Measurements from ENCODE around the gene EPB41. TPM values are rescaled to one million over a fixed set of nuclear protein-coding genes. Genes with fewer than 3 reads are reported as not detected.

Gene EPB41
- total and polyA plus RNA-seq, 2 of the 8 experiments (the other 6 are each of a cell fraction or from before 2014, with no cell fraction given), result 36.7 to 109 TPM

DNA sequence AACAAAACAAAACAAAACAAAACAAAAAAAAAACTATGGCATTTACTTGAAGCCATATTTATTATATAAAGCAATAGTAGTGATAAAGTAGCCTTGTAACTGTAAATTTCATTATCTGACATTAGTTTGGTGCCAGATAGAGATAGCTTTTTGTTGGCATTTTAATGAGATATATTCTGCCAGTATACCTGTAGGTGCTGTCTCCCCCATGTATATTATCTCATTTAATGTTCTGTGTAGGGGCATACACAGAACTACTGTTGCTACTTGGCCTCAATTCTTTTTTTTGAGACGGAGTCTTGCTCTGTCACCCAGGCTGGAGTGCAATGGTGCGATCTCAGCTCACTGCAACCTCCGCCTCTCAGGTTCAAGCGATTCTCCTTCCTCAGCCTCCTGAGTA lies 141.9 kb downstream of the EPB41 start:
- Histone ChIP-seq H3K79me2 (ENCODE audit: control insufficient read depth in 1 of 2, insufficient read depth in 2 of 2, low read length in 2 of 2) (no peaks in the 10 kb centered on the region), H3K4ac (replicated peaks; ENCODE audit: insufficient read length, low read depth, low read length) (no peak overlapping the region), H4K8ac (ENCODE audit: extremely low read depth, insufficient read depth, low read length) (no peak overlapping the region), H2BK5ac (ENCODE audit: low read depth, low read length) (no peak overlapping the region), H3K9me3 (ENCODE audit: insufficient read depth in 2 of 2, low read depth in 1 of 2, low read length in 1 of 2) (no peaks in the 10 kb centered on the region), H3K36me3 (ENCODE audit: control insufficient read depth in 2 of 4, insufficient read depth in 4 of 4, low read length in 3 of 4) (peaks cover 0 to 8% (median 0%) of the 10 kb centered on the region in 4 experiments; a peak in 2 of 8 replicates), H3K18ac (ENCODE audit: extremely low read depth, low read length) (no peak overlapping the region), H3K27ac (ENCODE audit: low read depth, low read length) (no peak overlapping the region), H3K14ac (ENCODE audit: insufficient read length) (no peak overlapping the region), H3K79me1 (ENCODE audit: low read depth, low read length) (no peaks in the 10 kb centered on the region), H3K9ac (replicated peaks in 1 of 4; ENCODE audit: extremely low read depth in 1 of 4, low read depth in 3 of 4, low read length in 3 of 4) (no peak overlapping the region), H2BK12ac (ENCODE audit: low read depth, low read length) (no peak overlapping the region), H3K23ac (ENCODE audit: insufficient read length) (no peak overlapping the region), H3K56ac (replicated peaks; ENCODE audit: insufficient read length, low read depth, low read length) (no peak overlapping the region), H2AK5ac (ENCODE audit: low read depth, low read length) (no peak overlapping the region), H2BK20ac (ENCODE audit: low read length) (no peak overlapping the region), H3K4me3 (ENCODE audit: extremely low read depth in 1 of 4, insufficient read depth in 2 of 4, low read depth in 3 of 4, low read length in 4 of 4) (no peak overlapping the region), H4K5ac (ENCODE audit: insufficient read length, low read depth, low read length) (no peak overlapping the region), H2AFZ (ENCODE audit: low read length) (no peak overlapping the region), H3K23me2 (ENCODE audit: low read depth, low read length) (no peaks in the 10 kb centered on the region), H4K91ac (replicated peaks; ENCODE audit: insufficient read length, low read length) (no peak overlapping the region), H3K27me3 (replicated peaks in 1 of 4; ENCODE audit: control insufficient read depth in 3 of 4, extremely low read depth in 1 of 4, insufficient read depth in 3 of 4, low read length in 3 of 4) (no peaks in the 10 kb centered on the region), H3K4me1 (replicated peaks in 1 of 4; ENCODE audit: control insufficient read depth in 3 of 4, insufficient read depth in 4 of 4, low read length in 3 of 4) (no peaks in the 10 kb centered on the region), H2BK15ac (ENCODE audit: low read length) (no peak overlapping the region), H2BK120ac (replicated peaks; ENCODE audit: low read depth, low read length) (no peak overlapping the region), H3K4me2 (ENCODE audit: insufficient read depth in 1 of 2, low read depth in 2 of 2, low read length in 2 of 2) (no peak overlapping the region), H4K20me1 (replicated peaks in 1 of 2; ENCODE audit: control insufficient read depth in 1 of 2, insufficient read depth in 2 of 2, low read length in 2 of 2) (no peaks in the 10 kb centered on the region)
- WGBS, 2 experiments (ENCODE audit: extremely low coverage in 1 of 2, insufficient coverage in 1 of 2, insufficient read length in 1 of 2, insufficient replicate concordance in 2 of 2, low coverage in 1 of 2, low lambda C conversion rate in 2 of 2, missing lambda C conversion rate in 1 of 2), result 96% methylated on average over 4 of the region's 4 CpGs; no CpG with 5 or more reads in 1 of the 2 experiments
- ChIA-PET POLR2A (ENCODE audit: partially characterized antibody) (interaction anchor here (0.6 to 0.9 kb wide), 2 partner anchors 408 to 792 kb away, joined by 3 read pairs; partner anchors contain the start of gene RNU11), CTCF (ENCODE audit: partially characterized antibody) (interaction anchor here (0.8 to 1.2 kb wide), 2 partner anchors 57 to 163 kb away, joined by 3 read pairs; no protein-coding TSS in a partner anchor)
- DNase-seq (ENCODE audit: low read depth in 1 of 2, low spot score in 2 of 2) (no peak), FAIRE-seq (no peak)
- no peak for TF ChIP-seq SP1 (IDR thresholded peaks at IDR 0.05; ENCODE audit: low read depth, low read length)
- TF ChIP-seq JUND (IDR thresholded peaks at IDR 0.05; ENCODE audit: low read length), result no peak
- TF ChIP-seq POLR2AphosphoS5 (IDR thresholded peaks at IDR 0.05; ENCODE audit: low read depth, low read length), result no peak
- no peak for TF ChIP-seq GABPA (IDR thresholded peaks at IDR 0.05; ENCODE audit: borderline replicate concordance, insufficient read depth, low read length)
- no peak for TF ChIP-seq ZNF274 (IDR thresholded peaks at IDR 0.05; ENCODE audit: borderline replicate concordance, extremely low read depth, low read length)
- TF ChIP-seq POLR2A (IDR thresholded peaks at IDR 0.05; ENCODE audit: control extremely low read depth in 1 of 2, low read depth in 2 of 2, low read length in 2 of 2), result no peak
- TF ChIP-seq FOSL1 (IDR thresholded peaks at IDR 0.05; ENCODE audit: insufficient read depth, low read depth, low read length), result no peak
- TF ChIP-seq RNF2 (IDR thresholded peaks at IDR 0.05; ENCODE audit: borderline replicate concordance, low read depth, low read length, missing control alignments, poor library complexity, severe bottlenecking), result no peak
- no peak for TF ChIP-seq EGR1 (IDR thresholded peaks at IDR 0.05; ENCODE audit: borderline replicate concordance, low read depth, low read length)
- no peak for TF ChIP-seq SRF (IDR thresholded peaks at IDR 0.05; ENCODE audit: low read depth, low read length)
- no peak for TF ChIP-seq TCF12 (IDR thresholded peaks at IDR 0.05; ENCODE audit: low read depth, low read length)
- TF ChIP-seq, protein P1, sequence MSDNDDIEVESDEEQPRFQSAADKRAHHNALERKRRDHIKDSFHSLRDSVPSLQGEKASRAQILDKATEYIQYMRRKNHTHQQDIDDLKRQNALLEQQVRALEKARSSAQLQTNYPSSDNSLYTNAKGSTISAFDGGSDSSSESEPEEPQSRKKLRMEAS (IDR thresholded peaks at IDR 0.05), result no peak
- TF ChIP-seq TEAD4 (IDR thresholded peaks at IDR 0.05; ENCODE audit: low read depth, low read length), result no peak
- TF ChIP-seq KDM5A (IDR thresholded peaks at IDR 0.05; ENCODE audit: low read length), result no peak
